HG02943 (cell line): ENCODE measurements around the gene ORC6.
"Not testable (repeated sequence)": the region's sequence is repeated elsewhere in the genome, so short reads cannot be mapped to it uniquely, and the experiment has no call there.

Experiments
- ATAC-seq: cut with Tn5 transposase; IDR thresholded peaks from one replicate; pipeline ENCODE4 v1.9.1; 2021; ENCODE audit warnings: mild to moderate bottlenecking, low read depth, moderate library complexity; ENCODE audit not compliant: unreplicated experiment

ORC6 gene, protein sequence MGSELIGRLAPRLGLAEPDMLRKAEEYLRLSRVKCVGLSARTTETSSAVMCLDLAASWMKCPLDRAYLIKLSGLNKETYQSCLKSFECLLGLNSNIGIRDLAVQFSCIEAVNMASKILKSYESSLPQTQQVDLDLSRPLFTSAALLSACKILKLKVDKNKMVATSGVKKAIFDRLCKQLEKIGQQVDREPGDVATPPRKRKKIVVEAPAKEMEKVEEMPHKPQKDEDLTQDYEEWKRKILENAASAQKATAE

DNA sequence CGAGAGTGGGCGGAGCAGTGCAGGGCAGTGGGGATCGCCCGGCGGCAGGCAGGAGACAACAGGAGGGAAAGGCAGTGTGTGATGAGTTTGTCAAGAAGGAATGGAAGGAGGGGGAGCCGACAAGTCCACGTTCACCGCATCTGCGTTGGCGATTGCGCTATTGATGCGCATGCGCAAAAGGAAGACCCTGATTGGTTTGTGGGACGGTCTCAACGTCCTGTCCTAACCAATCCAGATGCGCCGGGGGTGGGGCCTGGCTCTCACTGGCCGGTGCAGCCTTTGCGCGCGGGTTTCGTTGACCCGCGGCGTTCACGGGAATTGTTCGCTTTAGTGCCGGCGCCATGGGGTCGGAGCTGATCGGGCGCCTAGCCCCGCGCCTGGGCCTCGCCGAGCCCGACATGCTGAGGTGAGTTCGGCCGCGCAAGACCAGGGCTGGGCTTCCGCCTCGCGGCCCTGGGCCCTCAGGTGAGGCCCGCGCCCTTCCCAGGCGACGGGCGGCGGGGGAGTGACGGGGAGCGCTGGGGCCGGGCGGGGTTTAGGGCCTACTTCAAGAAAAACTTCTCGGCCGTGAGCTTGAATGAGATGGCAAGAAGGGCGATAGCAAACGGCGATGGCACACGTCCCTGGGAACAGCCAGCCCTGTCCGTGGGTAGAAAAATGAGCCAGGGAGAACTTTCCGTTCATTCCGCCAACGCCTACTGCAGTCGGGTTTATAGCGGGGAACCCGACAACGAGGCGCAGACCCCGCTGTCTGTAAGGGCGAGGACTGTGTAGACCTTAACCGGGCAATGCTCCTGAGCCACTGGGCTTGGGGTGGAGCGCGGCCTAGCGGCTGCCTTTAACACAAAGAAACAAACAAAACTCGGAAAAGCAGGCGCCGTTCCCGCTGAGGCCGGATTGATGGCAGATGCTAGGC, at the start of gene ORC6:
Gene ORC6 (plus strand): TSS at position 295 of the 916 bp plus-strand sequence. CDS start 47 bp downstream, at position 342.
- peak; percentile 70 for ATAC-seq

DNA sequence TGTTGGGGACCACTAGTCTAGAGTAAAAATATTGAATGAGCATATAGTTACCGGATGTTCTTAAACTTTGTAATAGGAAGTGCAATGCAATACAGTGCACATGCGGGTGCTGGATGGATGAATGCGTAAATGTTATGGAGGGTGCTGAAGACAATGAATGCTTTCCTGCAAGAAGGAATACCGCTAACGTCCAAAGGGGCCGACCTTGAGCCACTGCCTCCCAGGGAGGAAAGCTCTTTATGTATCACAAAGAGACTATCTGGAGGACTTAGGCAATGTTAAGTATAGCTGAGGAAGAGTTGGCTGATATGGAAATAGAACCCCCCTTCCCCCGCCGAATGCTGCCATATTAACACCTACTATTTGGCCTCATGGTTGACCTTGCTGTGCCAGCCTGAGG, 40.8 kb upstream of the ORC6 start:
- ATAC-seq: no peak

DNA sequence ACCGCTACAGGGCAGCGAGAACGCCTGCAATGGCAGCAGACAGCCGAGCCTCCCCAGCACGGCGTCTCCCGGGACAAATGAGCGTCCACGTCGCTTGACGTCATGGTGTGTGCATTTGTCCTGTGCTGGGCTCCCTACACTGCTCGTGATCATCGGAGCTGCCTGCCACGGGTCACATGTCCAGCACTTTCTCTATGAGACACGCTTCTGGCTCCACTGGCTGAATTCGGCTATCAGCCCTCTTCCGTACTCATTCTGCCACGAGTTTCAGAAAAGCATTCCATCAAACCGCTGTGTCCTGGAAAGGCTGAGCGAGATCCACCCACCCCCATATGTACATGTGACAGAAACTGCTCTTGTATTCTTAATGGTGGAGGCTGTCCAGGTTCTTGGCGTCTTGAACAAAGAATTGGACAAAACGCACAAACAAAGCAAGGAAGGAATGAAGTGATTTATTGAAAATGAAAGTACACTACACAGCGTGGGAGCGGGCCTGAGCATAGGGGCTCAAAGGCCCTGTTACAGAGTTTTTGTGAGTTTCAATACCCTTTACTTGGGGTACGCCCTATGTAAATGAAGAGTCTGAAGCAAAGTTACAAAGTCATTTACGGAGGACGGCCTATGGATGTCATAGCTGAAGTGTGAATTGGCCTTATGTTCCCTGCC, 39.7 kb upstream of the ORC6 start:
- no peak for ATAC-seq

DNA sequence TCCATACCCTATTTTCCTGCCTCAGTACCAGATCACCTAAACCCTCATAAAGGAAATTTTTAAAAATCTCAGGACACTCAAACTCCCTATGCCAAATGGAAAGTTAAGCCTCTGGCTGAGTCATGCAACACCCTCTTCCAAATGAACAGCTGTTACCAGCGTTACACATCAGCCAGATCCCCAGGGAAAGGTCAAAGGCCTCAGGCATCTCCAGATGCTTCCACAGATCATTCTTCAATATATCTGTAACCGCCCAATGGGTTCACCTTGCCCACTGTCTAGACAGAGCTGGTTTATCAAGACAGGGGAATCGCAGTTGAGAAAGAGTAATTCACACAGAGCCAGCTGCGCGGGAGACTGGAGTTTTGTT, 39.2 kb upstream of the ORC6 start:
- no peak for ATAC-seq

DNA sequence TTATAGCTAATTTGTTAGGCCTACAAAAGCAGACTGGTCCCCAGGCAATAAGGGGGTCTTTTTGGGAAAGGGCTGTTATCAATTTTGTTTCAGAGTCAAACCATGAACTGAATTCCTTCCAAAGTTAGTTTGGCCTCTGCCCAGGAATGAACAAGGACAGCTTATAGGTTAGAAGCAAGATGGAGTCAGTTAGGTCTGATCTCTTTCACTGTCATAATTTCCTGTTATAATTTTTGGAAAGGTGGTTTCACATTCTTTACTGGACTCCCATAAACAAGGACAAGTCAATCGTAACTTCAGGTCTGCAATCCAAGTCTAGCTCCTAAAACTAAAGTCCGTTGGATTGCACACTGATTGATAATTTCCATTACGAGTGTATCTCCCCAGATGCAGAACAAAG, 38.2 kb upstream of the ORC6 start:
- no peak for ATAC-seq

DNA sequence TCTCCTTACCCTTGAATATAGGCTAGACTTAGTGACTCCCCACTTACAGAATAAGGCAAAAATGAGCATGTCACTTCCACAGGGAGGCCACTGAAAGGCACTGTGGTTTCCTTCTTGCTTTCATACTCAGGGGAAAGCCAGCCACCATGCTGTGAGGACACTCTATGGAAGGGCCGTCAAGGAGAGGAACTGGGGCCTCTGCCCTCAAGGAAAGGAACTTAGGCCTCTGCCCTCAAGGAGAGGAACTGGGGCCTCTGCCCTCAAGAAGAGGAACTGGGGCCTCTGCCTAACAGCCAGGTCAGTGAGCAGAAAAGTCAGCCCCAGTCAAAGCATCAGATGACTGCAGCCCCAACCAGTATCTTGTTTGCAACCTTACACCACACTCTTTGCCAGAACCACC, 30.5 kb upstream of the ORC6 start:
- peak; percentile 96 for ATAC-seq

DNA sequence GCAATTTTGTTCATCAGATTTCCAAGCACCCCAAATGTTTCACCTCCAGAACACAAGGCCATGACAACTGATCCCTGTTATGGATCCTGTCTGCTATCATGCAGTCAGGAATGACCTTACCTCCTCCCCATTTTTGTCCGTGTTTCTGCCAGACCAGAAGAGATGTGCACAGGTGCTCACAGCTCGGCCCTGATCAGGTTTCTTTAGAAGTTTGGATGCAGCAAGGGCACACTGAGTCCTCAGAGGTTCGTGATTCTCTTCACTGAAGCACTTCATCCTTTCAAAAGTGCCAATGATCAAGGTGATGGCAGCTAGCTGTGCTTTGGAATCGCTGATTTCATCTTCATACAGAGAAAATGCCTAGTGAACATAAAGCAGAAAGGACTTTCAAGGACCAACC, 27.3 kb upstream of the ORC6 start:
- no peak for ATAC-seq

DNA sequence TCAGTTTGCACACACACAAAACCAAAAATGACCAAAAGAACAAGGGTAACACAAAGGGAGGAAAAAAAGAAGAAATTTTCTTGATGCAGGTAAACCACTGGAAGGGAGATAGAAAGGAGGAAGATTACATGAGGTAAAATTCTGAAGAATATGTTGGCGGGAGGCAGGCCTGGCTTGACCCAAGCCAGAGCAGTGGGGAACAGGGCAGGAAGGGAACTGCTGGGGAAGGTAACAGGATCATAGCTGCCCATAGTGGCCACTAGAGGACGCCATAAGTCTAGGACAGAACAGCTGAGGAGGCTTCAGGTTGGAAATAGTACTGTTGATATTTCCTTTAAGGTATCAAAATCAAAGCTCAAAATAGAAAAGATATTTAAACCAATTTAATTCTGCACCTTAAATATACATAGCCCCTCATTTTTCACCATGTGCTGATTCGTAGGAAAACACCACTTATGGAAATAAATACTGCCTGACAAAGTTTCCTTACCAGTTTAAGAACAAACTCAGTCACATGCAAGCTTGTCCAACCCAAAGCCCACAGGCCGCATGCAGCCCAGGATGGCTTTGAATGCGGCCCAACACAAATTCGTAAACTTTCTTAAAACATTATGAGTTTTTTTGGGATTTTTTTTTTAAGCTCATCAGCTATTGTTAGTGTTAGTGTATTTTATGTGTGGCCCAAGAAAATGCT, 16.0 kb upstream of the ORC6 start:
- ATAC-seq: no peak

DNA sequence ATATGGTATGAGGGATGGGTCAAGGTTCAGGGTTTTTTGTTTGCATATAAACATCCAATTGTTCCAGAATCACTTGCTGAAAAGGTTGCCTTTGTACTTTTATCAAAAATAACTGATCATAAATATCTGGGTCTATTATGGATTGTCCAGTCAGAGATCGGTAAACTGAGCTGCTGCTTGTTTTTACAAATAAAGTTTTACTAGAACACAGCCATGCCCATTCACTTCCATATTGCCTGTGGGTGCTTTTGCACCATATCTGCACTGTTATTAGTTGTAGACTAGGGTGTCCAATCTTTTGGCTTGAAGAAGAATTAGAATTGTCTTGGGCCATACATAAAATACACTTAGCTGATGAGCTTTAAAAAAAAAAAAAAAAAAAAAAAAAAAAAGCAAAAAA, 11.5 kb upstream of the ORC6 start:
- not testable (repeated sequence) for ATAC-seq

DNA sequence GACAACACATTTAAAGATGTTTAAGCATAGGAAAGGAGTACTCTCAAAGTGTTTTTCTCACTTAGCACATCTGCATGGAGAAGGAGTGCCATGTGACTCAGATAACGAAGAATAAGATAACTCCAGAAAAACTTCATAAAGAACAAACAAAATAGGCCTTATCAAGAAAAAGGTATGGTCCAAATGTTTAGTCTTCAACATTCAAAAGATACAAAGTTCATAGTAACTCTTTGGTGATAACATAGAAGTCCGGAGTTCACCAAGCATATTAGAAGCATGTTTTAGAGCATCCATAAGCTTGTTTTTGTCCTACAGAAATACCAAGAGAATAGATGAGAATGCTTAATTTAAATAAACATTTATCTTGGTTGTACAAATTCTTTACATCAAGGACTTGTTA, 7.6 kb upstream of the ORC6 start:
- not testable (repeated sequence) for ATAC-seq

DNA sequence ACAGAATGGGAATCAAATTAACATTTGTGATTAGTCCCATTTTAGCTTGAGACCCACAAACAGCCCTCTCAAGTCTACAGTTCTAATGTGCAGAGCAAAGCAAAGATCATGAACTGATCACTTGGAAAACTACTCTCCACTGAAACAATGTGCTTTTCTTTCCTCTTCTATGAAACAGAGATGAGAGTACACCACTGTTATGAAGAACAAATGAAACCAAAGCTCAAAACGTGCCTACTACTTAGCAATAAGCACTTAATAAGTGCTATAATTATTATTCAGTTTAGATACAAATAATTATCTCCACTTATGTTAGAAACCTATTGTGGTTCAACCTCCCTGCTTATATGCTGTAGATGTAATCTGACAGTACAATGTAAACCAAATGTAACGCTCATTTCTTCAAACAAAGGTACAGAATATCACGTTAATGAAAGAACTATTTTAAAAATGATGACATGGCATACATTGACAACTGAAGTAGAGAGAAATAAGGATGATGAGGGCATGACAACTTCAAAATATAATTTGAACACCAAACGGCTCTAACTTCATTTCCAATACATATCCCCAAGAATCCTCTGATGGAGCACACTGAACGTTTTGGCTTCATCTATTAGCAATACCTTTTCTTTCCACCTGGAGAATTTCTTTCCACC, 2.5 kb upstream of the ORC6 start:
- ATAC-seq: no peak

DNA sequence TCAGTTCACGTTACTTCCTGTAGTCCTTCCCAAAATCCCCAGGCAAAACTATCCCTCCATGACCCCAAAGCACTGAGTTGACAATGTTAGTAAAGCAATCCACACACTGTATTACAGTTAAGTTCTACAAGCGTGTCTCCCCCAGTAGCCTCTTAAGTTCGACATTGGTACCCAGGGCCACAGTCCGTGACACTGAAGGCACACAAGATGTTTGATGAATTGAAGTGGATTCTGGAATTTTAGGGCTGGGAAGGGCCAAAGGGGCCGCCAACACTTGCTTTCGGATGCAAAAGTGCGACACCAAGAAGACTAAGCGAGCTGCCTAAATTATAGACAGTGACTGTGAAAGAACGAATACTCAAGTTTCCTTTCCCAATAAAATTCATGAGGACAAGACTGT, 2.0 kb upstream of the ORC6 start:
- ATAC-seq: no peak

DNA sequence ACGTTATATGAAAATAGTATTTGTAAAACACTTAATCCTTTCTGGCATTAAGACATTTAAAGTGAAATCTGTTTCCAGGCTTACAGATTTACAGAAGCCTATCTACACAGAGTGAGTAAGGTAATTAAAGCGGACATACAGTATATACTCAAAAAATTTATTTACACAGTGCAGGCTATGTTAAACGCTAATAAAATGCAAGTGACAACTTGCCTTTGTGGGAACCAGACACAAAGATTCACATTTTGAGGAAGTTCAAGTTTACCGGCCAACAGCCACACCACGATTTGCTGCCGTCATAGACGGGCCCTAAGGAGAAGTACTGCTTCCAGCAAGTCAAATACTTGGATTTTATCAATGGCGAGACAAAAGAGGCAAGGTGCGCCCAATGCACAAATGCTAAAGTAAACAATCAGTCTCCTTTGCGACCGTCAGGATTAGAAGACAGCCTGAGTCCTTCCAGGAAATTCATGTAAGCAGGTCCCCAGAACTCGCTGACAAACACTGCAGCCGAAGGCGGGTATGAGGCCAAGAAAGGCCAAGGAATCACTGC, 1.3 kb upstream of the ORC6 start:
- no peak for ATAC-seq

DNA sequence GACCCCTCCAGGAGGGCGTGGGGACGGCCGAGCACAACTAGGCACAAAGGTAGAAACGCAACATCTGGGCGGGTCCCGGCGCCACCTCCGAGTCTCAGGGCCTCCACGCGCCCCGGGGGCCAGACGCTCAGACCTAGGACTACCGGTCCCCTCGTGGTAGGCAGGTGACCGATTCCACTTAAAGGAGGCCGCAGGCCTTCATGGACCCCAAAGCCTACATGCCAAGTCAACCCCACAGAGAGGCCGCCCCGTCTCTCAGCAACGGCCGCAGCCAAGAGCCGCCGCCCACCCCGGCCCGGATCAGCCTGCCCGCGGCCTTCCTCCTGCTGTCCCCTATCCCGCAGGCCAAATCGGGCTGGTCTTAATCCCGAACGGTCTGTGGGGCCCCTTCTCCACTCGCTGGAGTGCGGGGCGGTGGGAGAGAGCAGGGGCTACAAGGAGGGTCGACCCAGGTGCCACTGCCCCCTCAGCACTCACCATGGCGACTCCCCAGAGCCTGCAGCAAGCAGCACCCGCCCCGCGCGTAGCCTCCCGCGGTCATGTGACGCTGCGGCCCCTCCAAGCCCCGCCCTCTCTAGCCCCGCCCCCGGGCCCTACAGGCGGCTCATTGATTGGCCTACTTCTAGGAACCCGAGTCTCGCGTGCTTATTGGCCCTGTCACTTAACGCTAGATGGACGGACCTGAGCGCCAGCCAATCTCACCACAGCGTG, 650 bp upstream of the ORC6 start, which contains the start of gene VPS35:
Gene VPS35 (minus strand): TSS at position 525 of the 711 bp plus-strand sequence. CDS start 45 bp downstream, at position 480.
- peak; percentile 87 for ATAC-seq

DNA sequence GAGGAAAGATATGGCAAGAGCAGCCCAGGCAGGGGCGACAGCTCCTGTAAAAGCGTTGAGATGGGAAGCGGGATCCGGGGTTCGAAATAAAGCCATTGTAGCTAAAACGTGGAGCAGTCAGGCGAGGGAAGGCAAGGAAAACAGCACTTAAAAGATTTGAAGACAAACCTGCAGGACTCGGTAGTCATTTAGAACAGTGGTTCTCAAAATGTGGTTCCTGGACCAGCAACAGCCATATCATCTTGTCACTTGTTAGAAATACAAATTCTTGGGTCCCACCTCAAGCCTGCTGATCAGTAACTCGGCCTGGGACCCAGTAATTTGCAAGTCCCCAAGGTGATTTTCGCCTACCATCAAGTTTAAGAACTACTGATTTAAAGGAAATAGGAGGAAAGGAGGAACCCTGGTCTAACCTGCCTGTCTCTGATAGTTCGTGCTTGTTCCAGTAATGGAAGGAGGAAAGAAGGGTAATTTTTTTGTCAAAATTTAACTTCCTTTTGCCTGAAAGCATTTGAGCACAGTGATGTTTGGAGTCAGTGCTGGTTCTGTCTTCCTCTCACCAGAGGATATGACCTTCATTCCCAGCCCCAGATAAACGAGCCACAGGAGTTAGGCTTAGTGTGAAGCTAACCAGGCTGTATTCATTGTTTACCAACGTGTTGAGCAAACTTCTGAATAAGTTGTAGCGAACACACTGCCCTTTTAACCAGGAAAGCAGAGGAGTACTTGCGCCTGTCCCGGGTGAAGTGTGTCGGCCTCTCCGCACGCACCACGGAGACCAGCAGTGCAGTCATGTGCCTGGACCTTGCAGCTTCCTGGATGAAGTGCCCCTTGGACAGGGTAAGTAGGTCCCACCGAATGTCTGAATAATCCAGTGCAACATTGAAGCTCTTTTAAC, 1.1 kb downstream of the ORC6 start:
- no peak for ATAC-seq

DNA sequence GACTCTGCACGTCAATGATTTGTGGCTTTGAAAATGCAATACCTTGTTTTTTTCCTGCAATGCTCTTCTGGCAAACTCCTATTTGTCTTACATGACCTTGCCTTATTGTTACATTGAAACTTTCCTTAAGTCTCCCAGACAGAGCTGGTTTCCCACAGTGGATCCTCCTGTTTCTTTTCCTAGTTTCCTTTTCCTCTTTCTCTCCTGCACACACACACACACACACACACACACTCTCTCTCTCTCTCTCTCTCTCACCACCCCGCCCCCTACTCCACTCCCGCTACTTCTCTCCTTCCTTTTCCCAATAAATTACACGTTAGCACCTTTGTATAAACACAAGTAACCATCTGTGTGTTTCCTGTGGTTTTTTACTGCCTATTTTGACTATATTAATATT, 2.3 kb downstream of the ORC6 start:
- no peak for ATAC-seq

DNA sequence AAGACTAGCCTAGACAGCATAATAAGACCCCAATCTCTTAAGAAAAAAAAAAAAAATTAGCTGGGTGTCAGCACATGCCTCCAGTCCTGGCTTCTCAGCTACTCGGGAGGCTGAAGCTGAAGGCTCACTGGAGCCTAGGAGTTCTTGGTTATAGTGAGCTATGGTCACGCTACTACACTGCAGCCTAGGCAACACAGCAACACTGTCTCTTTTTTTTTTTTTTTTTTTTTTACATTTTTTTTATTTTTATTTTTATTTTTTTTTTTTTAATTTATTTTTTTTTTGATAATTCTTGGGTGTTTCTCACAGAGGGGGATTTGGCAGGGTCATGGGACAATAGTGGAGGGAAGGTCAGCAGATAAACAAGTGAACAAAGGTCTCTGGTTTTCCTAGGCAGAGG, 4.1 kb downstream of the ORC6 start:
- no peak for ATAC-seq

DNA sequence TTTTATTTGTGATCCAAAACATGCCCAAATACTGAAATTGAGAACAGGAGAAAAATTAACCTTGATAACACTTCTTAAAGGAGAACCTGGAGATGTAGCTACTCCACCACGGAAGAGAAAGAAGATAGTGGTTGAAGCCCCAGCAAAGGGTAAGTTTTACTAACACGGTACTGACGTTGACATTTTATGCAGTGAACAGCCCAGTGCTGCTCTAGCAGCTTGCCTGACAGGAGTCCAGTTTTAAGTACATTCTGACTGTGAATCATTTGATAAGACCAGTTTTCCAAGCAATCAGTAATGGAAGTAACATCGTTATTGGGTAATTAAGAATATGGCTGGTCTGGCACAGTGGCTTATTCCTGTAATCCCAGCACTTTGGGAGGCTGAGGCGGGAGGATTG, 6.5 kb downstream of the ORC6 start:
- ATAC-seq: no peak
